K562 (cell line): ENCODE measurements around the gene KAT6B. TPM values are rescaled to one million over a fixed set of nuclear protein-coding genes. Genes with fewer than 3 reads are reported as not detected.

Source experiments
- BCOR ChIP-seq: fragments of 450-650 bp; IDR thresholded peaks from 2 replicates; pipeline ENCODE4 v1.6.1; 2016
- BHLHE40 ChIP-seq: IDR thresholded peaks from 2 replicates; pipeline ENCODE4 v1.6.1; 2011; ENCODE audit warnings: low read length, improper control_type of control experiment
- CHCHD3 ChIP-seq: fragments of 250-450 bp; sonication (Bioruptor Pico); IDR thresholded peaks from 2 replicates; pipeline ENCODE4 v2.1.2; 2022; ENCODE audit warnings: mild to moderate bottlenecking
- HDAC3 ChIP-seq: fragments of 450-650 bp; IDR thresholded peaks from 2 replicates; pipeline ENCODE4 v1.6.1; 2018; ENCODE audit warnings: borderline replicate concordance, mild to moderate bottlenecking, moderate library complexity; ENCODE audit not compliant: partially characterized antibody
- HLTF ChIP-seq: fragments of 450-650 bp; IDR thresholded peaks from 2 replicates; pipeline ENCODE4 v1.6.1; 2016
- JUND ChIP-seq, 2 experiments: IDR thresholded peaks; 2 replicates in 1 of 2; 3 replicates in 1 of 2; pipeline ENCODE4 v1.6.1; 2011; ENCODE audit warnings: borderline replicate concordance in 2 of 2, low read depth in 2 of 2, low read length in 2 of 2, improper control_type of control experiment in 1 of 2, missing biosample characterization in 1 of 2, missing genetic modification characterization in 1 of 2, missing genetic modification reagents in 1 of 2
- KLF6 ChIP-seq: fragments of 250-450 bp; sonication (Bioruptor Pico); IDR thresholded peaks from 2 replicates; pipeline ENCODE4 v1.4.0; 2020; ENCODE audit warnings: mild to moderate bottlenecking, moderate library complexity, borderline replicate concordance
- LEF1 ChIP-seq: fragments of 450-650 bp; IDR thresholded peaks from 2 replicates; pipeline ENCODE4 v1.6.1; 2016; ENCODE audit warnings: mild to moderate bottlenecking
- MITF ChIP-seq: IDR thresholded peaks from 2 replicates; pipeline ENCODE4 v1.6.1; 2014; ENCODE audit warnings: antibody characterized with exemption
- PREB ChIP-seq: sonication (generic); formaldehyde crosslinking; IDR thresholded peaks from 2 replicates; pipeline ENCODE4 v1.8.1; 2023; ENCODE audit warnings: mild to moderate bottlenecking, missing genetic modification reagents
- PTTG1 ChIP-seq: fragments of 450-650 bp; IDR thresholded peaks from 2 replicates; pipeline ENCODE4 v1.6.1; 2016; ENCODE audit warnings: low read depth, mild to moderate bottlenecking, missing genetic modification characterization, missing compliant biosample characterization
- RB1 ChIP-seq: fragments of 450-650 bp; IDR thresholded peaks from 2 replicates; pipeline ENCODE4 v1.6.1; 2017; ENCODE audit warnings: low read depth, mild to moderate bottlenecking
- RERE ChIP-seq: sonication (generic); formaldehyde crosslinking; IDR thresholded peaks from 2 replicates; pipeline ENCODE4 v1.8.0; 2023; ENCODE audit warnings: missing genetic modification reagents, mild to moderate bottlenecking, borderline replicate concordance
- SLC30A9 ChIP-seq: fragments of 250-450 bp; sonication (Bioruptor Pico); IDR thresholded peaks from 2 replicates; pipeline ENCODE4 v1.8.0; 2022; ENCODE audit warnings: mild to moderate bottlenecking, moderate library complexity
- SMARCA5 ChIP-seq: fragments of 450-650 bp; IDR thresholded peaks from 2 replicates; pipeline ENCODE4 v1.6.1; 2016
- ZHX1 ChIP-seq: fragments of 150-350 bp; conservative IDR thresholded peaks from 2 replicates; pipeline ENCODE4 v1.6.1; 2014; ENCODE audit warnings: low read length
- ZNF445 ChIP-seq: fragments of 250-450 bp; sonication (Bioruptor Pico); IDR thresholded peaks from 2 replicates; pipeline ENCODE4 v1.4.0; 2020; ENCODE audit warnings: low read depth, mild to moderate bottlenecking, moderate library complexity
- ZNF583 ChIP-seq: fragments of 250-450 bp; sonication (Bioruptor Pico); IDR thresholded peaks from 2 replicates; pipeline ENCODE4 v1.4.0; 2020
- ZNF699 ChIP-seq: fragments of 250-450 bp; sonication (Bioruptor Pico); IDR thresholded peaks from 2 replicates; pipeline ENCODE4 v1.8.0; 2021; ENCODE audit warnings: mild to moderate bottlenecking, moderate library complexity; ENCODE audit not compliant: insufficient replicate concordance
- polyA plus RNA-seq, 8 experiments: library from polyadenylated mRNA; depleted of rRNA in 4 of 8; stranded (reverse) in 5 of 8; unstranded in 3 of 8; fragments of >200 nt; fragmentation: Nextera tagmentation in 2 of 8; fragmentation: Illumina TruSeq in 1 of 8; extraction: Ambion mirVana in 2 of 8; extraction: Trizol in 1 of 8; gene quantifications; 2 replicates each; pipeline versions ENCODE4 v1.2.1 to v1.2.3, GENCODE V29; 2011 to 2014; ENCODE audit warnings: inconsistent platforms in 1 of 8, missing spikeins in 1 of 8
- total RNA-seq, 7 experiments: library from RNA; depleted of rRNA in 6 of 7; stranded (reverse); fragments of >200 nt in 6 of 7; fragmentation: Illumina TruSeq in 2 of 7; extraction: Trizol in 2 of 7; gene quantifications; 2 replicates each; pipeline versions ENCODE4 v1.2.1 to v1.2.3, GENCODE V29; 2011 to 2021; ENCODE audit warnings: low replicate concordance in 1 of 7

KAT6B gene
- total and polyA plus RNA-seq, 9 of the 15 experiments (the other 6 are each of a cell fraction or from before 2014, with no cell fraction given) = 1.4 to 9.2 (median 6.8) TPM

- TF ChIP-seq HLTF (no peak), ZHX1 (no peak), ZNF699 (CRISPR knock-in tag) (no peak), ZNF583 (CRISPR knock-in tag) (no peak), BCOR (no peak), CHCHD3 (CRISPR knock-in tag) (no peak), SMARCA5 (no peak), BHLHE40 (no peak), RERE (no peak), PTTG1 (no peak), RB1 (no peak), LEF1 (no peak), ZNF445 (no peak), JUND (IDR thresholded peaks at IDR 0.05; ENCODE audit: borderline replicate concordance, low read depth, low read length) (no peak), JUND (tag; IDR thresholded peaks at IDR 0.05; ENCODE audit: borderline replicate concordance, low read depth, low read length) (no peak), KLF6 (CRISPR knock-in tag) (no peak), HDAC3 (no peak), PREB (CRISPR knock-in tag) (no peak), MITF (no peak), SLC30A9 (CRISPR knock-in tag) (no peak)
These were observed 3.8 kb upstream of the KAT6B start (continued) for GRCh38 chr10:74822521-74823089.
